Measurements from ENCODE around the gene DCAF7.

Gene DCAF7, protein sequence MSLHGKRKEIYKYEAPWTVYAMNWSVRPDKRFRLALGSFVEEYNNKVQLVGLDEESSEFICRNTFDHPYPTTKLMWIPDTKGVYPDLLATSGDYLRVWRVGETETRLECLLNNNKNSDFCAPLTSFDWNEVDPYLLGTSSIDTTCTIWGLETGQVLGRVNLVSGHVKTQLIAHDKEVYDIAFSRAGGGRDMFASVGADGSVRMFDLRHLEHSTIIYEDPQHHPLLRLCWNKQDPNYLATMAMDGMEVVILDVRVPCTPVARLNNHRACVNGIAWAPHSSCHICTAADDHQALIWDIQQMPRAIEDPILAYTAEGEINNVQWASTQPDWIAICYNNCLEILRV

DNA sequence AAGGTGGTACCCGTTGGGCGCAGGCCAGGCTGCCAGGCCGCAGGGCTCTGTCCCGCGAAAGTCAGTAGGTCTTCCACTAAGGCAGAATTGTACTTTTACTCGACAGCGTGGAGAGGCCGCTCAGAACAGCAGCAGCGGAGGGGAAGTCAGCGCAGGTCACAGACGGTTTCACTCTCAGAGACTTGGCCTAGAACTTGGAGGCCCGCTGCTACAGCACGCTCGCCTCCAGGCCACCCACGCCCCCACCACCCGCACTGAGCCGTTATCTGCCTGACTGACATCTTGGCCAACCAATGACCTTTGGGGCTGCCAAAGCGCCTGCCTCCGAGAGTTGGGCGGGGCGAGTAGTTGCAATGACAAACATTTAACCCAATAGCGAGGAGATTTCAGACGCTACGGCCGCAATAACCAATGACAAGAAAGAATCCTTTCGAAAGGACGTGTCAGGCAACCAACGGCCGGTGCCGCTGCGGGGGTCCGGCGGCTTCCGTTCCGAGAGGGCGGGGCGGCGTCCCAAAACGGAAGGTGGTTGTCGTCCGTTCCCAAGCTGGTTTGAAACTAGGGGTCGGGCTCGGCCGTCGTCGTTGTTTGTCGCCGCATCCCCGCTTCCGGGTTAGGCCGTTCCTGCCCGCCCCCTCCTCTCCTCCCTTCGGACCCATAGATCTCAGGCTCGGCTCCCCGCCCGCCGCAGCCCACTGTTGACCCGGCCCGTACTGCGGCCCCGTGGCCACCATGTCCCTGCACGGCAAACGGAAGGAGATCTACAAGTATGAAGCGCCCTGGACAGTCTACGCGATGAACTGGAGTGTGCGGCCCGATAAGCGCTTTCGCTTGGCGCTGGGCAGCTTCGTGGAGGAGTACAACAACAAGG is at the start of gene DCAF7:
Gene DCAF7, plus strand, starts transcription at position 532 of the 871 bp plus-strand sequence. Its CDS starts 201 bp downstream, at position 733.
- TF ChIP-seq, protein P1, sequence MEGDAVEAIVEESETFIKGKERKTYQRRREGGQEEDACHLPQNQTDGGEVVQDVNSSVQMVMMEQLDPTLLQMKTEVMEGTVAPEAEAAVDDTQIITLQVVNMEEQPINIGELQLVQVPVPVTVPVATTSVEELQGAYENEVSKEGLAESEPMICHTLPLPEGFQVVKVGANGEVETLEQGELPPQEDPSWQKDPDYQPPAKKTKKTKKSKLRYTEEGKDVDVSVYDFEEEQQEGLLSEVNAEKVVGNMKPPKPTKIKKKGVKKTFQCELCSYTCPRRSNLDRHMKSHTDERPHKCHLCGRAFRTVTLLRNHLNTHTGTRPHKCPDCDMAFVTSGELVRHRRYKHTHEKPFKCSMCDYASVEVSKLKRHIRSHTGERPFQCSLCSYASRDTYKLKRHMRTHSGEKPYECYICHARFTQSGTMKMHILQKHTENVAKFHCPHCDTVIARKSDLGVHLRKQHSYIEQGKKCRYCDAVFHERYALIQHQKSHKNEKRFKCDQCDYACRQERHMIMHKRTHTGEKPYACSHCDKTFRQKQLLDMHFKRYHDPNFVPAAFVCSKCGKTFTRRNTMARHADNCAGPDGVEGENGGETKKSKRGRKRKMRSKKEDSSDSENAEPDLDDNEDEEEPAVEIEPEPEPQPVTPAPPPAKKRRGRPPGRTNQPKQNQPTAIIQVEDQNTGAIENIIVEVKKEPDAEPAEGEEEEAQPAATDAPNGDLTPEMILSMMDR (IDR thresholded peaks at IDR 0.05; ENCODE audit: control insufficient read depth, insufficient read depth, low read depth, low read length, missing control alignments) = no peak
- peak; percentile 99 for DNase-seq (ENCODE audit: low read depth)
- H3K4me3 ChIP-seq (ENCODE audit: control insufficient read depth, low read depth, low read length) = peak within 1 kb of the TSS; percentile 90

DNA sequence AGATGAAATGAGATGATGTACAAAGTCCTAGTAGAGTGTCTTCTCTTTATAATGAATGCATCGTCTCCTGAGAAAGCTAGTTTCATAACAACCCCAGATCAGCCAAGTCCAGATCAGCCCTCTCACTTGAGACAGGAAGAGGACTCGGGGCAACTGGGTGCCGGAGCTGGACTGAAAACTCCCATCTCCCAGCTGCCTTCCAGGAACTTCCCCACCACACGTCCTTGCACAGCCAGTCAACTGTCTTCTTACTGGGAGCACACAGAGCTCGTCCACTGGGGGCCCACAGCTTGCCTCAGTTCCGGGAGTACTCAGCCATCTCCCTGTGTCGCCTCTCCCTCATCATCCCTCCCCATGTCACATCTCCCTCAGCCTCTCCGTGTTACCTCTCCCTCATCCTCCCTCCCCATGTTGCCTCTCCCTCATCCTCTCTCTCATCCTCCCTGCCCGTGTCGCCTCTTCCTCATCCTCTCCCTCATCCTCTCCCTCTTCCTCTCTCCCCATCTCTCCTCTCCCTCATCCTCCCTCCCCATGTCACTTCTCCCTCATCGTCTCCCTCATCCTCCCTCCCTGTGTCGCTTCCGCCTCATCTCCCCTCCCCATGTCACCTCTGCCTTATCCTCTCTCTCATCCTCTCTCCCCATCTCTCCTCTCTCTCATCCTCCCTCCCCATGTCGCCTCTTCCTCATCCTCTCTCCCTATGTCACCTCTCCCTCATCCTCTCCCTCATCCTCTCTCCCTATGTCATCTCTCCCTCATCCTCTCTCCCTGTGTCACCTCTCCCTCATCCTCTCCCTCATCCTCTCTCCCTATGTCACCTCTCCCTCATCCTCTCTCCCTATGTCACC is 49.5 kb upstream of the DCAF7 start:
- DNase-seq (ENCODE audit: low read depth) = no peak
- TF ChIP-seq, protein P1 (IDR thresholded peaks at IDR 0.05; ENCODE audit: control insufficient read depth, insufficient read depth, low read depth, low read length, missing control alignments) = no peak
- H3K4me3 ChIP-seq (ENCODE audit: control insufficient read depth, low read depth, low read length) = no peak overlapping the region

DNA sequence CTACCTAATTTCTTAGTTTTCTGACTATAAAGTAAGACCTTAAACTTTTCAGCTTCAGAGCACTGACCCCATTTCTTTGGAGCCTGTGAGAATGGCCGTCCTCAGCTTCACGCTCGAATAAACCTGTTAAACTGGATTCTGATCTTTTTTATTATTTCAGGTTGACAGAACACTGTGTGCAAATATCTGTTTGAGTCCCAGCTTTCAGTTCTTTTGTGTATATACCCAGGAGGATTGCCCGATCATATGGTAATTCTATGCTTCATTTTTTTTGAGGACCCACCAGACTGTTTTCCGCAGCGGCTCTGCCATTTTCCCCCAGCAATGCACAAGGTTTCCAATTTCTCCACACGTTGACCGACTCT is 47.0 kb upstream of the DCAF7 start:
- DNase-seq (ENCODE audit: low read depth) = no peak
- no peak overlapping the region for H3K4me3 ChIP-seq (ENCODE audit: control insufficient read depth, low read depth, low read length)
- TF ChIP-seq, protein P1 (IDR thresholded peaks at IDR 0.05; ENCODE audit: control insufficient read depth, insufficient read depth, low read depth, low read length, missing control alignments) = no peak

DNA sequence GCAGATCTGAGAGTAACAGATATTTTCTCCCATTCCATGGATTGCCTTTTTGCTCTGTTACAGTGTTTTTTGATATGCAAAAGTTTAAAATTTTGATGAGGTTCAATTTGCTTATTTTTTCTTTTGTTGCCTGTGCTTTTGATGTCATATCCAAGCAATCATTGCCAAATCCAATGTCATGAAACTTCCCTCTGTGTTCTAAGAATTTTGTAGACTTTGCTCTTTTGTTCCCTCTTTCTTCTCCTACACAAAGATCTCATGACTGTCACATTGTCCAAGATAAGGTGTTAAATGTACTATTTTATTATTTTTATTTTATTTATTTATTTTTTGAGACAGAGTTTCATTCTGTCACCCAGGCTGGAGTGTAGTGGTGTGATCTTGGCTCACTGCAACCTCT is 46.0 kb upstream of the DCAF7 start:
- no peak overlapping the region for H3K4me3 ChIP-seq (ENCODE audit: control insufficient read depth, low read depth, low read length)
- TF ChIP-seq, protein P1 (IDR thresholded peaks at IDR 0.05; ENCODE audit: control insufficient read depth, insufficient read depth, low read depth, low read length, missing control alignments) = no peak
- no peak for DNase-seq (ENCODE audit: low read depth)

DNA sequence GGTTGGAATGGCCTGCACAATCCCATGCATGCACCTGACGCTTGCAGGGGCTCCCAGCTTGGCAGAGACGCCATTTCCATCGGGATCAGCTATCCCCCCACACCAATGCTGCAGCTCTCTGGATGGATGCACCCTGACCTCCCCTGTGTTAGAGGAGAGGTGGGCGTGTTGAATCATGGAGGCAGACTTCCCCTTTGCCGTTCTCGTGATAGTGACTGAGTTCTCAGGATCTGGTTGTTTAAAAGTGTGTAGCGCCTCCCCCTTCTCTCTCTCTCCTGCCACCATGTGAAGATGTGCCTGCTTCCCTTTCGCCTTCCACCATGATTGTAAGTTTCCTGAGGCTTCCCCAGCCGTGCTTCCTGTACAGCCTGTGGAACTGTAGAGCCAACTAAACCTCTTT is 44.9 kb upstream of the DCAF7 start:
- TF ChIP-seq, protein P1 (IDR thresholded peaks at IDR 0.05; ENCODE audit: control insufficient read depth, insufficient read depth, low read depth, low read length, missing control alignments) = no peak
- DNase-seq (ENCODE audit: low read depth) = no peak
- no peak overlapping the region for H3K4me3 ChIP-seq (ENCODE audit: control insufficient read depth, low read depth, low read length)

DNA sequence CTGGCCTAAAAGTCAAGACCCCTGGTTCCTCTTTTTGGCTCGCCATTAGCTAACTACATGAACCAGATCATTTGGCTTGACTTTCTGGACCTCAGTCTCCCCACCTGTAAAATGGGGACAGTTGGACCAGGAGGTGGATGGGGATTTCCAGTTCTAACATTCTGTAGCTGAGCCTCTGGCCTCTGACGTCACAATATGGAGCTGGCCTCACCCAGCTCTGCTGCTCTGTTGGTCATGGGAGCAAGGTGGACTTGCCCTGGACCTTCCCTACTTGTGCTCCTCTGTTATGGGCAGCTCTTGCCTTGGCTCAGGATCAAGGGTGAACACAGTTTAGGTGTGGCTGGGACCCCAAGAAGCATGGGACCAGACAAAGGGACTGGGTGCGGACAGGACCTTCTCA is 43.6 kb upstream of the DCAF7 start:
- DNase-seq (ENCODE audit: low read depth) = no peak
- TF ChIP-seq, protein P1 (IDR thresholded peaks at IDR 0.05; ENCODE audit: control insufficient read depth, insufficient read depth, low read depth, low read length, missing control alignments) = no peak
- H3K4me3 ChIP-seq (ENCODE audit: control insufficient read depth, low read depth, low read length) = no peak overlapping the region
